ENCODE data around the gene RSPO1.
"Not testable (repeated sequence)": the region's sequence is repeated elsewhere in the genome, so short reads cannot be mapped to it uniquely, and the experiment has no call there.

RSPO1 gene

GRCh38 chr1:37593726-37594125 lies 41.0 kb downstream of the RSPO1 start:
- TF ChIP-seq CTCF (IDR thresholded peaks at IDR 0.05; ENCODE audit: low read depth, low read length, missing control alignments) = no peak
- Histone ChIP-seq H3K27me3 (replicated peaks) (no peaks in the 10 kb centered on the region), H3K4me3 (ENCODE audit: low read depth, low read length) (no peak overlapping the region), H3K27ac (no peak overlapping the region), H3K36me3 (replicated peaks) (peaks cover 44% of the 10 kb centered on the region)
- no peak for DNase-seq
- in situ Hi-C loops (cut with HindIII; ENCODE audit: low pct_ligation_motif_present, low sequenced_read_pairs) = no loop called here

GRCh38 chr1:37588939-37589338 lies 45.8 kb downstream of the RSPO1 start:
- peaks cover 77% of the 10 kb centered on the region for H3K36me3 ChIP-seq (replicated peaks)
- H3K27me3 ChIP-seq (replicated peaks) = no peaks in the 10 kb centered on the region
- DNase-seq = no peak
- no peak for TF ChIP-seq CTCF (IDR thresholded peaks at IDR 0.05; ENCODE audit: low read depth, low read length, missing control alignments)
- no peak overlapping the region for H3K4me3 ChIP-seq (ENCODE audit: low read depth, low read length)
- H3K27ac ChIP-seq = no peak overlapping the region
- in situ Hi-C loops (cut with HindIII; ENCODE audit: low pct_ligation_motif_present, low sequenced_read_pairs) = no loop called here

- in situ Hi-C loops (cut with HindIII; ENCODE audit: low pct_ligation_motif_present, low sequenced_read_pairs); H3K27me3 ChIP-seq (replicated peaks): not testable (repeated sequence)
- peaks cover 74% of the 10 kb centered on the region for H3K36me3 ChIP-seq (replicated peaks)
Measured at GRCh38 chr1:37584544-37584943, 50.1 kb downstream of the RSPO1 start.

GRCh38 chr1:37575692-37576091 lies 59.0 kb downstream of the RSPO1 start:
- Histone ChIP-seq H3K36me3 (replicated peaks) (peaks cover 69% of the 10 kb centered on the region), H3K27me3 (replicated peaks) (no peaks in the 10 kb centered on the region), H3K27ac (peak overlapping the region; percentile 47), H3K4me3 (ENCODE audit: low read depth, low read length) (no peak overlapping the region)
- DNase-seq = no peak
- in situ Hi-C loops (cut with HindIII; ENCODE audit: low pct_ligation_motif_present, low sequenced_read_pairs) = no loop called here
- no peak for TF ChIP-seq CTCF (IDR thresholded peaks at IDR 0.05; ENCODE audit: low read depth, low read length, missing control alignments)

More at GRCh38 chr1:37584544-37584943, 50.1 kb downstream of the RSPO1 start:
- not testable (repeated sequence) for H3K27ac ChIP-seq; DNase-seq; H3K4me3 ChIP-seq (ENCODE audit: low read depth, low read length)

- no peak for TF ChIP-seq CTCF (IDR thresholded peaks at IDR 0.05; ENCODE audit: low read depth, low read length, missing control alignments)
- Histone ChIP-seq H3K27ac (peak overlapping the region; percentile 47), H3K36me3 (replicated peaks) (peaks cover 68% of the 10 kb centered on the region), H3K4me3 (ENCODE audit: low read depth, low read length) (no peak overlapping the region), H3K27me3 (replicated peaks) (no peaks in the 10 kb centered on the region)
- in situ Hi-C loops (cut with HindIII; ENCODE audit: low pct_ligation_motif_present, low sequenced_read_pairs) = no loop called here
- peak; percentile 38 for DNase-seq
Measured at GRCh38 chr1:37574834-37575480, 59.7 kb downstream of the RSPO1 start.

- Histone ChIP-seq H3K36me3 (replicated peaks) (peaks cover 94% of the 10 kb centered on the region), H3K4me3 (ENCODE audit: low read depth, low read length) (no peak overlapping the region), H3K27ac (no peak overlapping the region), H3K27me3 (replicated peaks) (no peaks in the 10 kb centered on the region)
- TF ChIP-seq CTCF (IDR thresholded peaks at IDR 0.05; ENCODE audit: low read depth, low read length, missing control alignments) = no peak
- in situ Hi-C loops (cut with HindIII; ENCODE audit: low pct_ligation_motif_present, low sequenced_read_pairs) = no loop called here
- no peak for DNase-seq
Measured at GRCh38 chr1:37570528-37571334, 64.0 kb downstream of the RSPO1 start.
